Osteocyte (in vitro differentiated cells): ENCODE measurements around the gene NDRG3. TPM values are rescaled to one million over a fixed set of nuclear protein-coding genes. Genes with fewer than 3 reads are reported as not detected.
A peak's percentile ranks its signal among the peaks of the same experiment; 100 is the strongest.

Source experiments
- DNase-seq: peaks from one replicate; pipeline ENCODE4 v3.0.0; 2021; ENCODE audit warnings: mixed read lengths; ENCODE audit not compliant: unreplicated experiment; ENCODE audit errors: extremely low spot score
- H3K27ac Mint-ChIP-seq: one replicate; pipeline ENCODE4 v1.8.0; 2021; ENCODE audit warnings: mild to moderate bottlenecking, mixed read lengths; ENCODE audit not compliant: unreplicated experiment
- H3K27me3 Mint-ChIP-seq: one replicate; pipeline ENCODE4 v1.8.0; 2021; ENCODE audit warnings: mixed read lengths; ENCODE audit not compliant: unreplicated experiment
- H3K36me3 Mint-ChIP-seq: one replicate; pipeline ENCODE4 v1.8.0; 2021; ENCODE audit warnings: mixed read lengths; ENCODE audit not compliant: unreplicated experiment
- H3K4me1 Mint-ChIP-seq: one replicate; pipeline ENCODE4 v1.8.0; 2021; ENCODE audit warnings: mixed read lengths; ENCODE audit not compliant: unreplicated experiment
- H3K4me3 Mint-ChIP-seq: one replicate; pipeline ENCODE4 v1.8.0; 2021; ENCODE audit warnings: mild to moderate bottlenecking, moderate library complexity, mixed read lengths; ENCODE audit not compliant: unreplicated experiment
- H3K9me3 Mint-ChIP-seq: one replicate; pipeline ENCODE4 v1.8.0; 2021; ENCODE audit warnings: mixed read lengths; ENCODE audit not compliant: unreplicated experiment
- total RNA-seq: library from RNA; stranded (reverse); gene quantifications from 2 replicates; pipeline ENCODE4 v1.2.1, GENCODE V29; 2021
- TF ChIP-seq, protein P1 (sequence below): fragments of 200-600 bp; sonication (generic); IDR thresholded peaks from 2 replicates; pipeline ENCODE4 v1.5.0; 2021; ENCODE audit warnings: antibody characterized with exemption, mild to moderate bottlenecking, moderate library complexity

Gene NDRG3
- total RNA-seq, 1 donor from 2014 or later, result 32.2 TPM

DNA sequence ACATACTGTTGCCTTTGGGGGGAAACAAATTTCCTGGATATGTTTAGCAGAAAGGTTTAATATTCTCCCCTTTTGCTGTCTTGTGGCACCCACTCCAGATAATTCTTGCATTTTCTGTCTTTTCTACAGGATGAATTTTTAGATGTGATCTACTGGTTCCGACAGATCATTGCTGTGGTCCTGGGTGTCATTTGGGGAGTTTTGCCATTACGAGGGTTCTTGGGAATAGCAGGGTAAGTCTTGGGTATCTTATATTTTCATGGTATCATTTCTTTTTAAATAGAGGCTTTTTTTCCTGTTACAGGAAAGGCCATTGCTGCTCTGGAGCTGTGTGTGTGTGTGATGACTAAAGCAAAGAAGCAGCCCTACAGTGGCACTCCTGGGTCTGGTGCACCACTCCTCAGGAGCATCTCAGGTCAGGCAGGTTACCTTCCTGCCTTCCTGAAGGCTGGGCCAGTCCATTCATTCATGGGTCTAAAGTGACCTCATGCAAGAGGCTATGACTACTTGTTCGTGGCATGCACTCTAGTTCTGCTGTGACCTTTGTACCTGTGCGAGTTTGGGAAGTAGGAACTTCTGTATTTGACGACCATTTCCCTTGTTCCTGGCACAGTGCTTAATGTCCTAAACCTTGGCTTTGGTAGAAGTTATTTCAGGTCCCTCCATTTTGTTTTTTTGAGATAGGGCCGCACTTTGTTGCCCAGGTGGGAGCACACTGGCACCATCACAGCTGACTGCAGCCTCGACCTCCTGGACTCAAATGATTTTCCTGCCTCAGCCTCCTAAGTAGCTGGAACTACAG lies 138.1 kb downstream of the NDRG3 start:
- no peak overlapping the region for H3K27ac Mint-ChIP-seq
- TF ChIP-seq, protein P1, sequence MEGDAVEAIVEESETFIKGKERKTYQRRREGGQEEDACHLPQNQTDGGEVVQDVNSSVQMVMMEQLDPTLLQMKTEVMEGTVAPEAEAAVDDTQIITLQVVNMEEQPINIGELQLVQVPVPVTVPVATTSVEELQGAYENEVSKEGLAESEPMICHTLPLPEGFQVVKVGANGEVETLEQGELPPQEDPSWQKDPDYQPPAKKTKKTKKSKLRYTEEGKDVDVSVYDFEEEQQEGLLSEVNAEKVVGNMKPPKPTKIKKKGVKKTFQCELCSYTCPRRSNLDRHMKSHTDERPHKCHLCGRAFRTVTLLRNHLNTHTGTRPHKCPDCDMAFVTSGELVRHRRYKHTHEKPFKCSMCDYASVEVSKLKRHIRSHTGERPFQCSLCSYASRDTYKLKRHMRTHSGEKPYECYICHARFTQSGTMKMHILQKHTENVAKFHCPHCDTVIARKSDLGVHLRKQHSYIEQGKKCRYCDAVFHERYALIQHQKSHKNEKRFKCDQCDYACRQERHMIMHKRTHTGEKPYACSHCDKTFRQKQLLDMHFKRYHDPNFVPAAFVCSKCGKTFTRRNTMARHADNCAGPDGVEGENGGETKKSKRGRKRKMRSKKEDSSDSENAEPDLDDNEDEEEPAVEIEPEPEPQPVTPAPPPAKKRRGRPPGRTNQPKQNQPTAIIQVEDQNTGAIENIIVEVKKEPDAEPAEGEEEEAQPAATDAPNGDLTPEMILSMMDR, result no peak
- no peaks in the 10 kb centered on the region for H3K9me3 Mint-ChIP-seq
- no peak for DNase-seq
- peaks cover 13% of the 10 kb centered on the region for H3K36me3 Mint-ChIP-seq
- peak overlapping the region; percentile 60 for H3K4me3 Mint-ChIP-seq
- peaks cover 23% of the 10 kb centered on the region for H3K4me1 Mint-ChIP-seq
- H3K27me3 Mint-ChIP-seq, result no peaks in the 10 kb centered on the region

DNA sequence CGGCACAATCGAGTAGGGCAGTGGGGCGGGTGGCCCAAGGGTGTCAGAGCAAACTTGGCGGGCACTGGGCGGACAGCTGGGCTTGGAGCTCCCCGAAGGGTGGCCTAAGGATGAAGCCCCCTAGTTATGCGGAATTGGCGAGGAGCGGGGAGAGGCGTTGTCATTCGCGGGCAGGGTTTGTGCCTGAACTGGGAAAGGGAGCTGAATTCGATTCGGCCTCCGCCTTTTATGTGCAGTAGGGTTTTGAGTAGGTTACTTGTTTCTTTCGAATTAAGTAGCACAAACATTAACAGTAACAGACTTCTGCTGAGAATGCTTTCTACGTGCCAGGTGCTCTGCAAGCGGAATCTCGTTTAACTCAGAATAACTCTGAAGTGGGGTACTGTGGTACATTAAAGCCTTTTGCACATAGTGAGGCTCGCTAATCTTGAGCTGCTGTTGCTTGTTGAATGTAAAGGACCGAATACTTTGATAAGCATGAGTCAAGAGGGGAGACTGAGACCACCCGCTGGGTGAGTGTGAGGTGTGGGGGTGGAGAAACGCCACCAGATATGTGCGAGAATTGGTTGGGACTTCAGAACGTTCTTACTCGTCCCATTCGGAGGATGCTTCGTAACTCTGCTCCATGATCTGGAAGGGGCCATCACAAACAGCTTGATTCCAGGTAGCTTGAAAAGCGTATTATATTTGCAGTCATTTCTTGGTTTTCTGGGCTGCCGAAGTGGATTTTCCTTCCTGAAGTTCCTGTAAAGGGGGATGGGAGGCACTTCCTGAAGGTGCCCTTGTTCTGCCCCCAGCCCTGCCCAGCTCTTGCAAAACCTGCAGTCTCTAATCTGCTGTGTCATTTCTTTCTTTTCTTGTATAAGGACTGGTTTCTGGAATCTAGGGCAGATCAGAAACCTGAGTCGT lies 139.5 kb downstream of the NDRG3 start:
- Mint-ChIP-seq H3K27me3 (no peaks in the 10 kb centered on the region), H3K27ac (peak overlapping the region; percentile 88), H3K9me3 (no peaks in the 10 kb centered on the region), H3K4me1 (peaks cover 23% of the 10 kb centered on the region), H3K4me3 (peak overlapping the region; percentile 95), H3K36me3 (peaks cover 4% of the 10 kb centered on the region)
- no peak for DNase-seq
- TF ChIP-seq, protein P1, result no peak

DNA sequence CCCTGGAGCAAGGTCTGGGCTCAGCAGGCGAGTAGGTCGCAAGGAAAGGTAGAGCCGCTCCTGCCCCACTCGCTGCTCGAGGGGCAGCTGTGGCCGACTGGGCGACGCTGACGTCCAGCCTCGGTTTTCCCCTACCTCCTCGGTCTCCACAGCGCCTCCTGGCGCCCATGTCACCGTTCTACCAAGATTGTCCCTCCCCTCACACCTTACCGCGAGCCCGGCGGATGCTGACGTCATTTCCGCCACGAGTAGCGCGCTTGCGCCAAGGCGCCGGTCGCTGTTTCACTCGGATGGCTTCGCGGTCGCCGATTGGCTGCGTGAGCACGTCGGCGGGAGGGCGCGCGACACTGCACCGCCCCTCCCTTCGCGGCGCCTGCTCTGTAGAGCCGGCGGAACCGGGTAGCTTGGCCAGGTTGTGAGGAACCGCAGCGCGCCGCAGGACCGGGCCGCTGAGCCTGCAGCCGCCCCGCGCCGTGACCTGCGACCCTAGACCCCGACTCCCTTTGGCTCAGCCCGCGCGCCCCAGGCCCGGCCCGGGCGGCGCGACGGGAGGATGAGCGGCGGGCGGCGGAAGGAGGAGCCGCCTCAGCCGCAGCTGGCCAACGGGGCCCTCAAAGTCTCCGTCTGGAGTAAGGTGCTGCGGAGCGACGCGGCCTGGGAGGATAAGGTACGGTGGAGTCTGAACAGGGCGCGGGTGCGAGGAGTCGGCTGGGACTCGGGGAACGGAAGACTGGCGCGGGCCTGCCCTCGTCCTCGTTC lies 140.3 kb downstream of the NDRG3 start, which contains the start of gene RAB5IF:
RAB5IF (plus strand) TSS at position 381 of the 759 bp plus-strand sequence; CDS start at position 554, 173 bp downstream.
- TF ChIP-seq, protein P1, result peak; percentile 96
- no peaks in the 10 kb centered on the region for H3K9me3 Mint-ChIP-seq
- H3K36me3 Mint-ChIP-seq, result peaks cover 4% of the 10 kb centered on the region
- peak; percentile 100 for DNase-seq
- no peaks in the 10 kb centered on the region for H3K27me3 Mint-ChIP-seq
- H3K4me3 Mint-ChIP-seq, result peak within 1 kb of the TSS; percentile 95
- H3K27ac Mint-ChIP-seq, result peak within 1 kb of the TSS; percentile 94
- peaks cover 23% of the 10 kb centered on the region for H3K4me1 Mint-ChIP-seq

DNA sequence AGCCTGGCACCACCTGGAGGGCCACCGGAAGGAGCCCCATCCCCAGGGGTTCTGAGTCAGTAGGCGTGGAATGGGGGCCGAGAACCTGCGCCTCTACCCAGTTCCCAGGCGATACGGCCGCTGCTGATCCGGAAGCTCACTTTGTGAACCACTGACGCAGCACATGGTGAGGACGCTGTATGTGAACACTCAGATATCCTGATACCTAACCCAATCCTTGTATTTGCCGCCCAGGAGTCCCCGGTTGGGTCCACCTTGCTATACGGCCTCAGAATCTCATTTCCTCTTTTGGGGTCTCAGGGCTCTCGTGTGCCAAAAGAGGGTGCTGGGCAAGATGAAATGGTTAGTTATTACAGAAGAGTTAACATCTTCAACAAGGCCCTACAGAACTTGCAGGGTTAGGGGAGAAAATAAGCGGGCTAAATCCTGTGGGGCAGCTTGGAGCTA lies 140.9 kb downstream of the NDRG3 start:
- no peaks in the 10 kb centered on the region for H3K27me3 Mint-ChIP-seq
- H3K9me3 Mint-ChIP-seq, result no peaks in the 10 kb centered on the region
- H3K4me3 Mint-ChIP-seq, result peak overlapping the region; percentile 95
- H3K27ac Mint-ChIP-seq, result peak overlapping the region; percentile 94
- H3K4me1 Mint-ChIP-seq, result peaks cover 23% of the 10 kb centered on the region
- TF ChIP-seq, protein P1, result no peak
- DNase-seq, result no peak
- peaks cover 2% of the 10 kb centered on the region for H3K36me3 Mint-ChIP-seq

Other genes starting within 250 kb of the NDRG3 start
- gene MYL9, start 204.6 kb downstream of the NDRG3 start, total RNA-seq, result 197 and 200 TPM in 2 replicates
- 29.2 and 35.0 TPM in 2 replicates for gene TGIF2, start 172.5 kb downstream of the NDRG3 start, total RNA-seq
- gene RAB5IF, start 140.3 kb downstream of the NDRG3 start, total RNA-seq, result 65.2 and 69.4 TPM in 2 replicates
- gene SLA2, start 99.9 kb downstream of the NDRG3 start, total RNA-seq, result not detected in 2 replicates
- 6.7 and 7.6 TPM in 2 replicates for gene DSN1, start 27.7 kb upstream of the NDRG3 start, total RNA-seq
- gene TLDC2, start 130.0 kb upstream of the NDRG3 start, total RNA-seq, result 0.26 TPM in 1 of 2 replicates, not detected in the other
- 16.2 and 19.5 TPM in 2 replicates for gene SAMHD1, start 205.6 kb upstream of the NDRG3 start, total RNA-seq